Measurements from ENCODE around the gene WBP2. TPM values are rescaled to one million over a fixed set of nuclear protein-coding genes. Genes with fewer than 3 reads are reported as not detected.

The WBP2 gene
- polyA plus RNA-seq, 3 donors: 62.4 to 93.3 (median 67.9) TPM

GRCh38 chr17:75895370-75896155 lies 40.4 kb upstream of the WBP2 start:
- Histone ChIP-seq H3K4me2 (replicated peaks; ENCODE audit: extremely low read depth, low read length, poor library complexity, severe bottlenecking) (peak overlapping the region; percentile 75), H3K27me3 (ENCODE audit: control insufficient read depth in 2 of 2, insufficient read depth in 2 of 2, low read length in 2 of 2) (no peaks in the 10 kb centered on the region), H3K9ac (ENCODE audit: insufficient read depth, low read length, poor library complexity, severe bottlenecking) (peak overlapping the region; percentile 77), H3K27ac (ENCODE audit: low read depth in 1 of 2, low read length in 2 of 2) (peak overlapping the region in 1 of 2 donors; percentile 79), H2AFZ (ENCODE audit: insufficient read depth, low read depth, low read length, poor library complexity, severe bottlenecking) (peak overlapping the region; percentile 79), H3K36me3 (replicated peaks in 1 of 2; ENCODE audit: control insufficient read depth in 1 of 2, insufficient read depth in 2 of 2, low read length in 2 of 2) (peaks cover 35 to 44% of the 10 kb centered on the region in 2 donors), H3K79me2 (ENCODE audit: insufficient read depth, low read length) (peaks cover 17% of the 10 kb centered on the region), H3K9me3 (replicated peaks in 1 of 2; ENCODE audit: control insufficient read depth in 1 of 2, insufficient read depth in 1 of 2, low read length in 2 of 2) (no peaks in the 10 kb centered on the region), H4K20me1 (ENCODE audit: insufficient read depth, low read length) (peaks cover 23% of the 10 kb centered on the region), H3K4me1 (ENCODE audit: control insufficient read depth in 1 of 2, insufficient read depth in 2 of 2, low read length in 2 of 2) (peaks cover 18 to 23% of the 10 kb centered on the region in 2 donors), H3K4me3 (replicated peaks in 1 of 3; ENCODE audit: low read depth in 2 of 3, low read length in 3 of 3) (peak overlapping the region; percentile 55 to 82 (median 80))
- H3K36me3 Mint-ChIP-seq: peaks cover 31 to 51% of the 10 kb centered on the region in 2 donors
- peak overlapping the region; percentile 80 to 90 for H3K4me3 Mint-ChIP-seq
- intact Hi-C loops (cut with micrococcal nuclease): loop anchor here in 1 of 2 donors (5.0 kb wide), 1 partner anchor 38 kb away; the partner anchor contains the start of gene WBP2
- DNase-seq: peak in 2 of 3 donors; percentile 30 to 39
- WGBS (ENCODE audit: insufficient coverage): 32% methylated on average over 23 of the region's 28 CpGs
- H3K9me3 Mint-ChIP-seq: peaks cover 0 to 2% (median 0%) of the 10 kb centered on the region in 7 donors
- TF ChIP-seq CTCF (IDR thresholded peaks at IDR 0.05): no peak
- peaks cover 22% of the 10 kb centered on the region for H3K4me1 Mint-ChIP-seq
- peaks cover 0 to 5% (median 2%) of the 10 kb centered on the region in 3 donors for H3K27me3 Mint-ChIP-seq (ENCODE audit: low read depth in 3 of 3)
- peak overlapping the region; percentile 79 to 95 (median 91) for H3K27ac Mint-ChIP-seq

- Histone ChIP-seq H3K36me3 (replicated peaks in 1 of 2; ENCODE audit: control insufficient read depth in 1 of 2, insufficient read depth in 2 of 2, low read length in 2 of 2) (peaks cover 26 to 44% of the 10 kb centered on the region in 2 donors), H3K9ac (ENCODE audit: insufficient read depth, low read length, poor library complexity, severe bottlenecking) (no peak overlapping the region), H3K9me3 (replicated peaks in 1 of 2; ENCODE audit: control insufficient read depth in 1 of 2, insufficient read depth in 1 of 2, low read length in 2 of 2) (no peaks in the 10 kb centered on the region), H3K4me1 (ENCODE audit: control insufficient read depth in 1 of 2, insufficient read depth in 2 of 2, low read length in 2 of 2) (peaks cover 18 to 23% of the 10 kb centered on the region in 2 donors), H3K79me2 (ENCODE audit: insufficient read depth, low read length) (peaks cover 17% of the 10 kb centered on the region), H3K4me2 (replicated peaks; ENCODE audit: extremely low read depth, low read length, poor library complexity, severe bottlenecking) (no peak overlapping the region), H4K20me1 (ENCODE audit: insufficient read depth, low read length) (peaks cover 23% of the 10 kb centered on the region), H3K27ac (ENCODE audit: low read depth in 1 of 2, low read length in 2 of 2) (no peak overlapping the region), H3K27me3 (ENCODE audit: control insufficient read depth in 2 of 2, insufficient read depth in 2 of 2, low read length in 2 of 2) (no peaks in the 10 kb centered on the region), H2AFZ (ENCODE audit: insufficient read depth, low read depth, low read length, poor library complexity, severe bottlenecking) (no peak overlapping the region), H3K4me3 (replicated peaks in 1 of 3; ENCODE audit: low read depth in 2 of 3, low read length in 3 of 3) (no peak overlapping the region)
- DNase-seq: no peak
- Mint-ChIP-seq H3K27ac (peak overlapping the region in 1 of 7 donors; percentile 59), H3K4me1 (peaks cover 22% of the 10 kb centered on the region), H3K27me3 (ENCODE audit: low read depth in 3 of 3) (peaks cover 0 to 3% (median 2%) of the 10 kb centered on the region in 3 donors), H3K36me3 (peaks cover 28 to 46% of the 10 kb centered on the region in 2 donors), H3K4me3 (no peak overlapping the region), H3K9me3 (peaks cover 0 to 2% (median 0%) of the 10 kb centered on the region in 7 donors)
- WGBS (ENCODE audit: insufficient coverage): 94% methylated on average over 18 of the region's 22 CpGs
- intact Hi-C loops (cut with micrococcal nuclease): no loop called here
- no peak for TF ChIP-seq CTCF (IDR thresholded peaks at IDR 0.05)
Measured at GRCh38 chr17:75894049-75894733, 39.1 kb upstream of the WBP2 start.

Data from CD14-positive monocyte (primary cell).